GM12892 (cell line): Measurements from ENCODE around the gene ARL11.

Source experiments
- POLR2A ChIP-seq: IDR thresholded peaks from 2 replicates; pipeline ENCODE4 v1.6.1; 2011; ENCODE audit warnings: low read depth, low read length, control low read depth
- POLR2AphosphoS5 ChIP-seq: IDR thresholded peaks from 2 replicates; pipeline ENCODE4 v1.6.1; 2011; ENCODE audit warnings: low read depth, low read length, control low read depth

- TF ChIP-seq POLR2A (no peak), POLR2AphosphoS5 (no peak)
Measured at GRCh38 chr13:49655906-49656305, 27.6 kb downstream of the ARL11 start.
